ENCODE data around the gene ABCG5.

The ABCG5 gene

GRCh38 chr2:43841949-43842865, 3.6 kb upstream of the ABCG5 start:
- DNase-seq, result no peak

GRCh38 chr2:43840965-43841364, 2.3 kb upstream of the ABCG5 start:
- no peak for DNase-seq

DNA sequence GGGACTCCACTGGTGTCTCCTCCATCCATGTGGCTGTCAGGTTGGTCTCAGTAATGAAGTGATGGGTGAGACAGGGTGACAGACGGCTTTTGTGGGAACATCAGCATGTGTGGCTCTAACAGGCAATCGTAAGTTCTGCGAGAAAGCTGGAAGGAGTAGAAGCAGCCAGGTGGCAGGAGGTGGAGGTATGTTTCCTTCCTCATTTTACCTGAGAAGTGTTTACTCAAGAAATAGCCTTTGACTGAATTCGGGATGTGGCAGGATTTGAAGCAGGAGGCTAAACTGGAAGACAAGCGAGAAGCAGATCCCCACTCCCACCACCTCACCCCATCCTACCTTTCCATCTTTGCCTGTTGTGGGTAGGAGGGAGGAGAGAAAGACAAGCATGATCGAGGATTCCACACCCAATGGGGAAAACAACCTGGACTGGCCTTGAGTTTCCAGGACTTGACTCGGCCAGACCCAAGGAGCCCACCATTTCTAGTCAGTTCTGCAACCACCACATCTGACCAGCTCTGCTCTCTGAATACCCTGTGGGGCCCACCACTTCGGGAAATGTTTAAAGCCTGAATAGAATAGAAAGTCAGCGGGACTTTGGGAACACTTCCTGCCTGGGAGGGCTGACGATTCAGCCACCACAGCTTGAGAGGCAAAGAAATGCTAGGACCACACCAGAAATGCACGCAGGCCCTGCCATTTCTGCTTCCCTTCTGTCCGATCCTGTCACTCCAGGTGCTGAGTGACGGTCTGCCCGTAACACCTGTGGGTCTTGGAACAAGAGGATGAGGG, 1.3 kb upstream of the ABCG5 start:
- DNase-seq, result no peak

GRCh38 chr2:43837831-43838559, 644 bp downstream of the ABCG5 start:
- DNase-seq, result no peak

- no peak for DNase-seq
Observed at GRCh38 chr2:43837033-43837432, 1.6 kb downstream of the ABCG5 start.

DNA sequence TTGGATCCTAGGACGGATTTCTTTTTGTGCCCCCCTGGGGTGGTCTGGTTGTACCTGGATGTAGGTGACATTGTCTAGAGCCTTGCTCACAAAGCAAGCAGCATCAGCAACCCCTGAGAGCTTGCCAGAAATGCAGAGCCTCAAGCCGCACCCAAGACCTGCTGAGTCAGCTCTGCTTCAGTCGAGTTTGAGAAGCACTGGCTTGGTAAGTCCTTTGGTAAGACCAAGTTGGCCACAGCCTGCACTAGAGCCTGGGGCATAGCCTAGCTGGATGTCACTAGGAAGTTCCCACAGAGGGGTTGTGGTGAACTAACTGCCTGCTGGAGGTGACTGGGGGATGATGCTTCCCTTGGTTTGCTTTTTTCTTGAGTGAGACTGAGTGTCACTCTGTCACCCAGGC, 6.2 kb downstream of the ABCG5 start:
- no peak for DNase-seq

DNA sequence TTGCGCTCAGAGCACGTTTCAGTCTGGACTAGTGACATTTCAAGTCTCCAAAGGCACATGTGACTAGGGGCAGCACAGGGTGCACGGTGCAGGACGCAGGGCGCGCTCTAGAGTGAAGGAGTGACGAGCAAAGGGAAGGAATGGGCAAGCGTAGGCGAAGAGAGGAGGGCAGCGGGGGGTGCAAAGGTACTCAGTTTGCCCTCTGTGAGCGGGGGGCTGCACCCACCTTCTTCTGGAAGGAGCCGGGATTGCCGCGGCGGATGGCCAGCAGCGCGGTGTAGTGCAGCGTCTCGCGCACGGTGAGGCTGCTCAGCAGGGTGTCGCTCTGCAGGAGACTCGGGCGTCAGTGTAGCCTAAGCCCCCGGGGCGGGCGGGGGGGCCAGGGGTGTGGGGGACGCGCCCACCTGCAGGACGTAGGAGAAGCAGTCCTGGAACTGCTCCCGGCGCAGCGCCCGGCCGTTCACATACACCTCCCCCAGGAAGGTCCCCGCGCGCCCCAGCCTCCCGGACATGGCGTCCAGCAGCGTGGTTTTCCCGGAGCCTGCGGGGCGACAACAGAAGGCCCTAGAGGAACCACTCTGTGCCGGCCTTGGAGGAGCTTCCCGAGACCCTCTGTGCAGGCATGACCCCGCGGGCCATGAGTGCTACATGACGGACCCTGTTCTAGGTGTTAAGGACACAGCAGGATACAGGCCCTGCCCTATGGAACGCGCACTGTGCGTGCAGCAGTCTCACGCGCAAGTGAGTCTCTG, 6.9 kb downstream of the ABCG5 start:
- no peak for DNase-seq

GRCh38 chr2:43826305-43827250, 12.1 kb downstream of the ABCG5 start:
- no peak for DNase-seq

- DNase-seq, result no peak
Observed at GRCh38 chr2:43825841-43826240, 12.8 kb downstream of the ABCG5 start.

DNA sequence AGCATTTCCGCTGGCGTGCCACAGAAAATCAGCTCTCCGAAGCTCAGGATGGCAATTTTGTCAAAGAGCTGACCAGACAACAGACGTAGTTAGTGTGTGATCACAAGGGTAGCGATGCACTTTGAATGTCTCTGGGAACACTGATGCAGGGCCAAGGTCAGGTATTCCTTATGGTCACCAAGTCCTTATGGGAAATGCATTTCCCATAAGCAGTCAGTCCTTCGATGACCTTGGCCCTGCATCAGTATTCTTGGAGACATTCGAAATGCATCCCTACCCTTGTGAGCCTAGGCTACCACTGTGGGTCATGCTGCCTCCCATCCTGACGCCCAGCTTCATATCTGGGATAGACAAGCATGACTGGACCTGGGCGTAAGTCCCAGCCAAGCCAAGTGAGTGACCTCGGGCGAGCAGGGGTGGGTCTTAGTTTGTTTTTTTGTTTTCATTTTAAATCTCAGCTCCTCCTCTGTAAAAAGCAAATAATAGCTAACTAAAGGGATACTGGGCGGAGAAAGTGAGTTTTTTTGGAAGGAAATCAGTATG, 13.6 kb downstream of the ABCG5 start:
- DNase-seq, result no peak

DNA sequence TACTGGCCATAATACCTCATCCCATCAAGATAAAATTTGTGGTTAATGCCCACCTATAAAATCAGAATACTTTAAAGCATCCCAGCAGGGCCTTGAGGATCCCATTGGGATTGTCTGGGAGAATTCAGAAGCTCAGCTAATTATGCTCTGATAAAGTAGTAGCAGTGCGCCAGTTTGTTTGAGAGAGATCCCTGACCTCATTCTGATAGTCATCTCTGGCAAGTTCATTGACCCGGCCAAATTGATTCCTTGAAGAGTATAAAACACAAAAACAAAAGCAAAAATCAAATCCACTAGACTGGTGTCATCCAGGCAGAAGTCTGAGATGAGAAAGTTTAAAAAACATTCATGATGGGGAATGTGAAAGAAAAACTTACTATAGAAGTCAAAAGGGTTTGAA, 14.1 kb downstream of the ABCG5 start:
- DNase-seq, result no peak

DNA sequence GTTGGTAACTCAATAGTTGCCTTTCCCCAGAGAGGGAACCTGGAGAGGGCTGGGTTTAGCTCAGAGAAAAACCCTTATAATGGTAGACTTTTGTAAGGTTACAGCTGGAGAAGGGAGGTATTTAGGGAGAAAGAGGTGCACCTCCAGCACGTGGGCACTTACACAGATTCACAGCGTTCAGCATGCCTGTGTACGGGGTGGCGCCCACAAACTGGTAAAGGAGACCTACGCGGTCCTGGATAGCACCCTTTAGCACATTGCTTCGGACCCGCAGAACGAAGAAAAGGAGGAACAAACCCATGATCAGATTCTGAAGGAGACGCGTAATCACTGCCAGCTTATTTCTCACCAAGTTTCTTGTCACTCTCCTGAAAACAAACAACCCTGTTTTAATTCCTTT, 14.9 kb downstream of the ABCG5 start:
- no peak for DNase-seq

DNA sequence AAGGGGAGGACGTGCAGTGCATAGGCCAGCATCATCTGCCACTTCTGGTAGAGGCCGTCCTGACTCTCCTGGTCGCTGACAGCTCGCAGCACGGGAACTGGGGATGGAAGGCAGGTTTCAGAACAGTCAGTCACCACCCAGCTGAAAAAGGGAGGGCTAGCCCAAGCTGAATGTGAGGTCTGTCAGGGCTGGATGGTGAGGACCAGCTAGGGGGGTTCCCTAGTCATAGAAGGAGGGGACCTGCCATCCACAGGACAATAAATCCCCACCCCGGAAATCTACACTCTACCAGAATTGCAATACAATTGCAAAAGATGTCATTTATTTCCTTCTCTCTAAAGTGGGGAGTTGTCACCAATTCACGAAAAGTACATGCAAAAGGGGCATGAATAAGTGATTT, 15.8 kb downstream of the ABCG5 start:
- DNase-seq, result no peak

GRCh38 chr2:43819491-43820163, 19.0 kb downstream of the ABCG5 start:
- no peak for DNase-seq

GRCh38 chr2:43818761-43819160, 19.9 kb downstream of the ABCG5 start:
- DNase-seq, result peak; percentile 8

DNA sequence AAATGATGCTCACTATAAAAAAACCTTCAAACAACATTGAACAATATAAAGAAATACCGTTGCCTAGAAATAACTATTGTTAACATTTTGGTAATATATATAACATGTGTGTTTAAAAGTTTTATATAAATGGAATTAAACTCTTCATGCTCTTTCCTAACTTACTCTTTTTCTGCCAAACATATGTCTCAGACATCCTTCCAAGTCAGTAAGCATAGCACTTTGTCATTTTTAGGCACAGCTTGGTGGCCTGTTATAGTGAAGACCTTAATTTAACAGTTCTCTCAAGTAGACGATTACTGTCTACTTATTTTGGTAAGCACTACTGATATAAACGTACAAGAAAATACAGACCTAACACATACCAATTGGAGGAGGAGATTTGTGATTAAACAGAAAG, 23.9 kb downstream of the ABCG5 start:
- no peak for DNase-seq

- no peak for DNase-seq
Observed at GRCh38 chr2:43812947-43813346, 25.7 kb downstream of the ABCG5 start.

GRCh38 chr2:43812006-43812405, 26.6 kb downstream of the ABCG5 start:
- DNase-seq, result no peak

DNA sequence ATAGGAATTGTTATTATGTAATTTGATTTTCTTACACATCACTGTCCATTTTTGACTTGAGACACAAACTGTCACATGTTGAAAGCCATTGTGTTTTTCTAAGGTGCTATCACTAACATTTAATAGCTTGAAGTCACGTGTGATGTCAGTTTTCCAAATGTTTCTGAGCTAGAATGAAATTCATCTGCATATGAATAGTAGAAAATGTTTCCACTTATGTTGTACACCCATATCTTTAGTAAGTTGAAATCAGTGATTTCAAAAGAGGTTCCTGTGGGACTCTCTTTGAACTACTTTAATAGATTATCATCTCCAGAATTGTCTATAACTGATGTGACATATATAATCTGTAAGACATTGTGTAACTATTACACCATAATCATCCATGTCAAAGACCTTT, 27.8 kb downstream of the ABCG5 start:
- DNase-seq, result no peak

GRCh38 chr2:43810452-43810851, 28.2 kb downstream of the ABCG5 start:
- no peak for DNase-seq

DNA sequence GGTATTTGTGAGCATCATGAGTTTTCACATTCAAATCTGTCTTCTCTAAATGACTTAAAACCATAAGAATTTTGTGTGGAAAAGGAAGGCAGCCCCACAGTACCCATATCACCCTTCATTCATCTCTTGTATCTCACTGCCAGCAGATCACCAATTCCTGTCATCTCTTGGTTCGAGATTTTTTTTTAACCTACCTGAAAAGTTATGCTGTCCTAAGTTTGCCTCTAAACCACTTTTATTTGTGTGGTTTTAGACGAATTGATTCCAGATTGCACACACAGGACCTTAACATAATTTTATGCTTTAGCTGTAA, 32.0 kb downstream of the ABCG5 start:
- DNase-seq, result no peak
